ENCODE results near the gene ANXA7. TPM values are rescaled to one million over a fixed set of nuclear protein-coding genes. Genes with fewer than 3 reads are reported as not detected.
A peak's percentile ranks its signal among the peaks of the same experiment; 100 is the strongest.

ANXA7 gene
- total RNA-seq, 2 donors from 2014 or later = 107 to 120 TPM

- Histone ChIP-seq H3K27ac (no peak overlapping the region), H3K36me3 (no peaks in the 10 kb centered on the region), H3K27me3 (replicated peaks; ENCODE audit: insufficient read depth) (no peaks in the 10 kb centered on the region), H3K4me1 (ENCODE audit: control insufficient read depth in 1 of 2, low read depth in 2 of 2) (peaks cover 5 to 21% of the 10 kb centered on the region in 2 donors), H3K9me3 (no peaks in the 10 kb centered on the region), H3K4me3 (no peak overlapping the region)
- no peak for DNase-seq (ENCODE audit: low spot score)
- no peak for ATAC-seq (ENCODE audit: insufficient number of reproducible peaks, low FRiP score, low read depth)
- TF ChIP-seq CTCF (IDR thresholded peaks at IDR 0.05) = no peak
Measured at GRCh38 chr10:73416571-73416970, 2.7 kb upstream of the ANXA7 start.

- DNase-seq (ENCODE audit: low spot score) (no peak), ATAC-seq (ENCODE audit: insufficient number of reproducible peaks, low FRiP score, low read depth) (peak; percentile 21)
- no peaks in the 10 kb centered on the region for H3K36me3 ChIP-seq
- no peaks in the 10 kb centered on the region for H3K9me3 ChIP-seq
- TF ChIP-seq CTCF (IDR thresholded peaks at IDR 0.05) = peak; percentile 6
- peaks cover 5 to 32% of the 10 kb centered on the region in 2 donors for H3K4me1 ChIP-seq (ENCODE audit: control insufficient read depth in 1 of 2, low read depth in 2 of 2)
- no peaks in the 10 kb centered on the region for H3K27me3 ChIP-seq (replicated peaks; ENCODE audit: insufficient read depth)
- peak overlapping the region; percentile 86 for H3K4me3 ChIP-seq
- H3K27ac ChIP-seq = peak overlapping the region; percentile 96 to 97
Measured at GRCh38 chr10:73414230-73414945, 530 bp upstream of the ANXA7 start.

GRCh38 chr10:73413108-73413527, 740 bp downstream of the ANXA7 start:
- no peaks in the 10 kb centered on the region for H3K27me3 ChIP-seq (replicated peaks; ENCODE audit: insufficient read depth)
- H3K4me1 ChIP-seq (ENCODE audit: control insufficient read depth in 1 of 2, low read depth in 2 of 2) = peaks cover 5 to 35% of the 10 kb centered on the region in 2 donors
- H3K36me3 ChIP-seq = no peaks in the 10 kb centered on the region
- peak overlapping the region; percentile 96 to 97 for H3K27ac ChIP-seq
- no peak for TF ChIP-seq CTCF (IDR thresholded peaks at IDR 0.05)
- H3K4me3 ChIP-seq = peak overlapping the region; percentile 86
- DNase-seq (ENCODE audit: low spot score) = no peak
- H3K9me3 ChIP-seq = no peaks in the 10 kb centered on the region
- peak; percentile 16 for ATAC-seq (ENCODE audit: insufficient number of reproducible peaks, low FRiP score, low read depth)

GRCh38 chr10:73410897-73411296, 3.0 kb downstream of the ANXA7 start:
- no peaks in the 10 kb centered on the region for H3K9me3 ChIP-seq
- no peaks in the 10 kb centered on the region for H3K36me3 ChIP-seq
- no peak for TF ChIP-seq CTCF (IDR thresholded peaks at IDR 0.05)
- no peak overlapping the region for H3K4me3 ChIP-seq
- DNase-seq (ENCODE audit: low spot score) (no peak), ATAC-seq (ENCODE audit: insufficient number of reproducible peaks, low FRiP score, low read depth) (no peak)
- H3K27ac ChIP-seq = no peak overlapping the region
- peaks cover 5 to 53% of the 10 kb centered on the region in 2 donors for H3K4me1 ChIP-seq (ENCODE audit: control insufficient read depth in 1 of 2, low read depth in 2 of 2)
- H3K27me3 ChIP-seq (replicated peaks; ENCODE audit: insufficient read depth) = no peaks in the 10 kb centered on the region

GRCh38 chr10:73408978-73409521, 4.8 kb downstream of the ANXA7 start:
- peaks cover 5 to 44% of the 10 kb centered on the region in 2 donors for H3K4me1 ChIP-seq (ENCODE audit: control insufficient read depth in 1 of 2, low read depth in 2 of 2)
- no peak overlapping the region for H3K4me3 ChIP-seq
- ATAC-seq (ENCODE audit: insufficient number of reproducible peaks, low FRiP score, low read depth) (no peak), DNase-seq (ENCODE audit: low spot score) (no peak)
- no peaks in the 10 kb centered on the region for H3K36me3 ChIP-seq
- no peaks in the 10 kb centered on the region for H3K27me3 ChIP-seq (replicated peaks; ENCODE audit: insufficient read depth)
- no peaks in the 10 kb centered on the region for H3K9me3 ChIP-seq
- TF ChIP-seq CTCF (IDR thresholded peaks at IDR 0.05) = no peak
- H3K27ac ChIP-seq = no peak overlapping the region
